K562 (cell line): ENCODE data around the gene MC3R.

Experiments
- CBFB ChIP-seq: sonication (generic); formaldehyde crosslinking; IDR thresholded peaks from 2 replicates; pipeline ENCODE4 v1.4.0; 2020; ENCODE audit warnings: mild to moderate bottlenecking, missing genetic modification reagents
- CHCHD3 ChIP-seq: fragments of 250-450 bp; sonication (Bioruptor Pico); IDR thresholded peaks from 2 replicates; pipeline ENCODE4 v2.1.2; 2022; ENCODE audit warnings: mild to moderate bottlenecking
- FOXM1 ChIP-seq, 2 experiments: fragments of 450-650 bp in 1 of 2; sonication (generic) in 1 of 2; formaldehyde crosslinking in 1 of 2; IDR thresholded peaks; 2 replicates each; pipeline versions ENCODE4 v1.6.1 to v1.9.0; 2017 to 2022; ENCODE audit warnings: low read depth in 2 of 2, mild to moderate bottlenecking in 2 of 2, missing genetic modification reagents in 1 of 2, moderate library complexity in 1 of 2
- GATAD2A ChIP-seq: fragments of 450-650 bp; IDR thresholded peaks from 2 replicates; pipeline ENCODE4 v1.6.1; 2017
- MAFK ChIP-seq: IDR thresholded peaks from 2 replicates; pipeline ENCODE4 v1.6.1; 2011; ENCODE audit warnings: low read length, improper control_type of control experiment
- RAD21 ChIP-seq, 2 experiments: fragments of 250-450 bp in 1 of 2; fragments of 450-650 bp in 1 of 2; sonication (Bioruptor Pico) in 1 of 2; formaldehyde crosslinking in 1 of 2; IDR thresholded peaks in 1 of 2; conservative IDR thresholded peaks in 1 of 2; 2 replicates each; pipeline versions ENCODE4 v1.4.0 to v1.8.0; 2020 to 2022; ENCODE audit warnings: mild to moderate bottlenecking in 2 of 2, moderate library complexity in 1 of 2
- SIN3A ChIP-seq, 2 experiments: fragments of 150-350 bp in 1 of 2; IDR thresholded peaks; 2 replicates each; pipeline ENCODE4 v1.6.1; 2011 to 2016; ENCODE audit warnings: borderline replicate concordance in 2 of 2, low read depth in 2 of 2, low read length in 2 of 2, mild to moderate bottlenecking in 2 of 2, moderate library complexity in 2 of 2; ENCODE audit not compliant: control insufficient read depth in 1 of 2
- TAF1 ChIP-seq: IDR thresholded peaks from 2 replicates; pipeline ENCODE4 v1.6.1; 2011; ENCODE audit warnings: mild to moderate bottlenecking, low read length, moderate library complexity; ENCODE audit not compliant: insufficient read depth, control insufficient read depth, severe bottlenecking; ENCODE audit errors: extremely low read depth
- ZKSCAN3 ChIP-seq: fragments of 250-450 bp; sonication (Bioruptor Pico); IDR thresholded peaks from 2 replicates; pipeline ENCODE4 v1.4.0; 2020
- ZNF140 ChIP-seq: fragments of 250-450 bp; sonication (Bioruptor Pico); IDR thresholded peaks from 2 replicates; pipeline ENCODE4 v1.8.0; 2021; ENCODE audit warnings: moderate library complexity, mild to moderate bottlenecking, inconsistent platforms
- ZNF707 ChIP-seq: fragments of 250-450 bp; sonication (Bioruptor Pico); conservative IDR thresholded peaks from 2 replicates; pipeline ENCODE4 v1.8.0; 2022; ENCODE audit warnings: inconsistent platforms, mild to moderate bottlenecking, moderate library complexity
- TF ChIP-seq, protein P1 (sequence below): fragments of 450-650 bp; IDR thresholded peaks from 2 replicates; pipeline ENCODE4 v1.7.1; 2018; ENCODE audit warnings: mild to moderate bottlenecking, low read depth; ENCODE audit not compliant: partially characterized antibody
- TF ChIP-seq, protein P2 (sequence below): fragments of 200-800 bp; sonication (Bioruptor generic); IDR thresholded peaks from 2 replicates; pipeline ENCODE4 v1.6.1; 2016; ENCODE audit warnings: missing genetic modification characterization, missing compliant biosample characterization
- TF ChIP-seq, protein P3 (sequence below), 3 experiments: IDR thresholded peaks in 2 of 3; conservative IDR thresholded peaks in 1 of 3; 2 replicates each; pipeline ENCODE4 v1.5.1; 2011 to 2012; ENCODE audit warnings: low read length in 3 of 3, mild to moderate bottlenecking in 3 of 3, control low read depth in 2 of 3, improper control_type of control experiment in 1 of 3, inconsistent platforms in 1 of 3, low read depth in 1 of 3, mixed read lengths in 1 of 3, moderate library complexity in 1 of 3; ENCODE audit not compliant: insufficient read depth in 2 of 3

DNA sequence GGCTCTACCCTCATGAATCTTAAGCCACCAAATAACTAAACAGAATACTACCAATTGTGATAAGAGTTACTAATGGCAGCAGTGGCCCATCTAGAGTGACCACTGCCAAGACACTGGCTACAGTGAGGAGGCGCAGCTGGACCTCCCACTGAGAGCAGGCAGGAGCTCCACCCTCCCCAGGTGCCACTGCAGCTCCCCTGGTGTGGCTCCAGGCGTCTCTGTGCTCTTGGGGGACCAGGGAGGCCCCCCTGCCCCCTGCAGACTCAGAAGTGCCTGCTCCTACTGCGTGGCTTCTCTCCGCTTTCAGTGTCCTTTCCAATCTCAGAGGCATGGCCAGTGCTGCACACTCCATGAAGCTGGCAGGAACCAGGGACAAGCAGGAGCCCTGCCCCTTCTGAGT lies 23.4 kb downstream of the MC3R start:
- TF ChIP-seq RAD21 (CRISPR knock-in tag; conservative IDR thresholded peaks at IDR 0.05 in 1 of 2, IDR thresholded peaks at IDR 0.05 in 1 of 2) = no peak
- TF ChIP-seq FOXM1 (IDR thresholded peaks at IDR 0.05; ENCODE audit: low read depth) = no peak
- TF ChIP-seq FOXM1 (CRISPR knock-in tag; IDR thresholded peaks at IDR 0.05; ENCODE audit: low read depth) = no peak
- no peak for TF ChIP-seq MAFK
- no peak for TF ChIP-seq ZNF707
- no peak for TF ChIP-seq TAF1
- TF ChIP-seq ZKSCAN3 (CRISPR knock-in tag) = no peak
- no peak for TF ChIP-seq SIN3A (IDR thresholded peaks at IDR 0.05; ENCODE audit: borderline replicate concordance in 2 of 2, control insufficient read depth in 1 of 2, low read depth in 2 of 2, low read length in 2 of 2)
- no peak for TF ChIP-seq GATAD2A
- TF ChIP-seq, protein P1, sequence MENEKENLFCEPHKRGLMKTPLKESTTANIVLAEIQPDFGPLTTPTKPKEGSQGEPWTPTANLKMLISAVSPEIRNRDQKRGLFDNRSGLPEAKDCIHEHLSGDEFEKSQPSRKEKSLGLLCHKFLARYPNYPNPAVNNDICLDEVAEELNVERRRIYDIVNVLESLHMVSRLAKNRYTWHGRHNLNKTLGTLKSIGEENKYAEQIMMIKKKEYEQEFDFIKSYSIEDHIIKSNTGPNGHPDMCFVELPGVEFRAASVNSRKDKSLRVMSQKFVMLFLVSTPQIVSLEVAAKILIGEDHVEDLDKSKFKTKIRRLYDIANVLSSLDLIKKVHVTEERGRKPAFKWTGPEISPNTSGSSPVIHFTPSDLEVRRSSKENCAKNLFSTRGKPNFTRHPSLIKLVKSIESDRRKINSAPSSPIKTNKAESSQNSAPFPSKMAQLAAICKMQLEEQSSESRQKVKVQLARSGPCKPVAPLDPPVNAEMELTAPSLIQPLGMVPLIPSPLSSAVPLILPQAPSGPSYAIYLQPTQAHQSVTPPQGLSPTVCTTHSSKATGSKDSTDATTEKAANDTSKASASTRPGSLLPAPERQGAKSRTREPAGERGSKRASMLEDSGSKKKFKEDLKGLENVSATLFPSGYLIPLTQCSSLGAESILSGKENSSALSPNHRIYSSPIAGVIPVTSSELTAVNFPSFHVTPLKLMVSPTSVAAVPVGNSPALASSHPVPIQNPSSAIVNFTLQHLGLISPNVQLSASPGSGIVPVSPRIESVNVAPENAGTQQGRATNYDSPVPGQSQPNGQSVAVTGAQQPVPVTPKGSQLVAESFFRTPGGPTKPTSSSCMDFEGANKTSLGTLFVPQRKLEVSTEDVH = no peak
- TF ChIP-seq, protein P2, sequence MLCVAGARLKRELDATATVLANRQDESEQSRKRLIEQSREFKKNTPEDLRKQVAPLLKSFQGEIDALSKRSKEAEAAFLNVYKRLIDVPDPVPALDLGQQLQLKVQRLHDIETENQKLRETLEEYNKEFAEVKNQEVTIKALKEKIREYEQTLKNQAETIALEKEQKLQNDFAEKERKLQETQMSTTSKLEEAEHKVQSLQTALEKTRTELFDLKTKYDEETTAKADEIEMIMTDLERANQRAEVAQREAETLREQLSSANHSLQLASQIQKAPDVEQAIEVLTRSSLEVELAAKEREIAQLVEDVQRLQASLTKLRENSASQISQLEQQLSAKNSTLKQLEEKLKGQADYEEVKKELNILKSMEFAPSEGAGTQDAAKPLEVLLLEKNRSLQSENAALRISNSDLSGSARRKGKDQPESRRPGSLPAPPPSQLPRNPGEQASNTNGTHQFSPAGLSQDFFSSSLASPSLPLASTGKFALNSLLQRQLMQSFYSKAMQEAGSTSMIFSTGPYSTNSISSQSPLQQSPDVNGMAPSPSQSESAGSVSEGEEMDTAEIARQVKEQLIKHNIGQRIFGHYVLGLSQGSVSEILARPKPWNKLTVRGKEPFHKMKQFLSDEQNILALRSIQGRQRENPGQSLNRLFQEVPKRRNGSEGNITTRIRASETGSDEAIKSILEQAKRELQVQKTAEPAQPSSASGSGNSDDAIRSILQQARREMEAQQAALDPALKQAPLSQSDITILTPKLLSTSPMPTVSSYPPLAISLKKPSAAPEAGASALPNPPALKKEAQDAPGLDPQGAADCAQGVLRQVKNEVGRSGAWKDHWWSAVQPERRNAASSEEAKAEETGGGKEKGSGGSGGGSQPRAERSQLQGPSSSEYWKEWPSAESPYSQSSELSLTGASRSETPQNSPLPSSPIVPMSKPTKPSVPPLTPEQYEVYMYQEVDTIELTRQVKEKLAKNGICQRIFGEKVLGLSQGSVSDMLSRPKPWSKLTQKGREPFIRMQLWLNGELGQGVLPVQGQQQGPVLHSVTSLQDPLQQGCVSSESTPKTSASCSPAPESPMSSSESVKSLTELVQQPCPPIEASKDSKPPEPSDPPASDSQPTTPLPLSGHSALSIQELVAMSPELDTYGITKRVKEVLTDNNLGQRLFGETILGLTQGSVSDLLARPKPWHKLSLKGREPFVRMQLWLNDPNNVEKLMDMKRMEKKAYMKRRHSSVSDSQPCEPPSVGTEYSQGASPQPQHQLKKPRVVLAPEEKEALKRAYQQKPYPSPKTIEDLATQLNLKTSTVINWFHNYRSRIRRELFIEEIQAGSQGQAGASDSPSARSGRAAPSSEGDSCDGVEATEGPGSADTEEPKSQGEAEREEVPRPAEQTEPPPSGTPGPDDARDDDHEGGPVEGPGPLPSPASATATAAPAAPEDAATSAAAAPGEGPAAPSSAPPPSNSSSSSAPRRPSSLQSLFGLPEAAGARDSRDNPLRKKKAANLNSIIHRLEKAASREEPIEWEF (CRISPR knock-in tag) = no peak
- TF ChIP-seq, protein P3, sequence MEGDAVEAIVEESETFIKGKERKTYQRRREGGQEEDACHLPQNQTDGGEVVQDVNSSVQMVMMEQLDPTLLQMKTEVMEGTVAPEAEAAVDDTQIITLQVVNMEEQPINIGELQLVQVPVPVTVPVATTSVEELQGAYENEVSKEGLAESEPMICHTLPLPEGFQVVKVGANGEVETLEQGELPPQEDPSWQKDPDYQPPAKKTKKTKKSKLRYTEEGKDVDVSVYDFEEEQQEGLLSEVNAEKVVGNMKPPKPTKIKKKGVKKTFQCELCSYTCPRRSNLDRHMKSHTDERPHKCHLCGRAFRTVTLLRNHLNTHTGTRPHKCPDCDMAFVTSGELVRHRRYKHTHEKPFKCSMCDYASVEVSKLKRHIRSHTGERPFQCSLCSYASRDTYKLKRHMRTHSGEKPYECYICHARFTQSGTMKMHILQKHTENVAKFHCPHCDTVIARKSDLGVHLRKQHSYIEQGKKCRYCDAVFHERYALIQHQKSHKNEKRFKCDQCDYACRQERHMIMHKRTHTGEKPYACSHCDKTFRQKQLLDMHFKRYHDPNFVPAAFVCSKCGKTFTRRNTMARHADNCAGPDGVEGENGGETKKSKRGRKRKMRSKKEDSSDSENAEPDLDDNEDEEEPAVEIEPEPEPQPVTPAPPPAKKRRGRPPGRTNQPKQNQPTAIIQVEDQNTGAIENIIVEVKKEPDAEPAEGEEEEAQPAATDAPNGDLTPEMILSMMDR (IDR thresholded peaks at IDR 0.05 in 2 of 3, conservative IDR thresholded peaks at IDR 0.05 in 1 of 3; ENCODE audit: insufficient read depth in 2 of 3, low read depth in 1 of 3, low read length in 3 of 3) = no peak
- TF ChIP-seq CHCHD3 (CRISPR knock-in tag) = no peak
- no peak for TF ChIP-seq ZNF140
- TF ChIP-seq CBFB (CRISPR knock-in tag) = no peak
